GM12875 (cell line): ENCODE results near the gene GFER.

Experiments
- H3K4me3 ChIP-seq: one replicate; pipeline ENCODE4 v1.5.1; 2011; ENCODE audit warnings: low read depth, low read length, control low read depth
- TF ChIP-seq, protein P1 (sequence below): IDR thresholded peaks from 2 replicates; pipeline ENCODE4 v1.5.1; 2011; ENCODE audit warnings: low read depth, mild to moderate bottlenecking, control low read depth, inconsistent platforms, low read length, moderate library complexity, borderline replicate concordance; ENCODE audit not compliant: insufficient read depth

GFER gene

DNA sequence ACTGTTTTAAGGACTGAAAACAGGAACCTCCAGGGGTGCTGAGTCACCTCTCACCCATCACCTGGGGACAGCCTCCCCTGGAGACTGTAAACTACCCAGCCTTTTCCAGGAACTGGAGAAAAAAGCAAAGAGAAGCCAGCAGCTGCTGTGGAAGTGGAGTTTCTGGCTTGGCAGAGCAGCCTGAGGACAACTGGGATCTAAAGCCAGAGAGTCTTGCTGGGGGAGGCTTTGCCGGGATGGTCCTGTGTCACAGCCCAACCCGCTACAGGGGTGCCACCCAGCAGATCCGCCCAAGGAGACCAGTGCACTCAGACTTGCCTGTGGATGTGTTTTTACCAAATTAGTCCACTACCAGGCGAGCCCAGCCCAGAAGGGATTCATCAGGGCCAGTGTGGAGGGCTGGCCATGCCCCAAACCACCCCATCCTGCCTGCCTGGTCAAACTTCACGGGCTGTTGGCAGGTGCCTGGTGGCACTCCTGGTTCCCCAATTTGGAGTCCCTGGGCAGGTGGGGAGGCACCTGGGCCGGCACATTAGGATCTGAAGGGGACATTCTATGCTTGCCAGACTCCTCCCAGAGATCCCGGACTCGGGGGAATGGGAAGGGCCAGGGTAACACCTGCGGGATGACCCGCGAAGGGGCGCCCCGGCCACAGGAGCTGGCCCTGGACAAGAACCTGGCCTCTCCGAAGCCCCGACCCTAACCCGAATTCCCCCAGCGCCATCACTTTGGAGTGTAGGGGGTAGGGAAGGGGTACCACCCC lies 41.8 kb upstream of the GFER start:
- peak overlapping the region; percentile 65 for H3K4me3 ChIP-seq
- TF ChIP-seq, protein P1, sequence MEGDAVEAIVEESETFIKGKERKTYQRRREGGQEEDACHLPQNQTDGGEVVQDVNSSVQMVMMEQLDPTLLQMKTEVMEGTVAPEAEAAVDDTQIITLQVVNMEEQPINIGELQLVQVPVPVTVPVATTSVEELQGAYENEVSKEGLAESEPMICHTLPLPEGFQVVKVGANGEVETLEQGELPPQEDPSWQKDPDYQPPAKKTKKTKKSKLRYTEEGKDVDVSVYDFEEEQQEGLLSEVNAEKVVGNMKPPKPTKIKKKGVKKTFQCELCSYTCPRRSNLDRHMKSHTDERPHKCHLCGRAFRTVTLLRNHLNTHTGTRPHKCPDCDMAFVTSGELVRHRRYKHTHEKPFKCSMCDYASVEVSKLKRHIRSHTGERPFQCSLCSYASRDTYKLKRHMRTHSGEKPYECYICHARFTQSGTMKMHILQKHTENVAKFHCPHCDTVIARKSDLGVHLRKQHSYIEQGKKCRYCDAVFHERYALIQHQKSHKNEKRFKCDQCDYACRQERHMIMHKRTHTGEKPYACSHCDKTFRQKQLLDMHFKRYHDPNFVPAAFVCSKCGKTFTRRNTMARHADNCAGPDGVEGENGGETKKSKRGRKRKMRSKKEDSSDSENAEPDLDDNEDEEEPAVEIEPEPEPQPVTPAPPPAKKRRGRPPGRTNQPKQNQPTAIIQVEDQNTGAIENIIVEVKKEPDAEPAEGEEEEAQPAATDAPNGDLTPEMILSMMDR: no peak

DNA sequence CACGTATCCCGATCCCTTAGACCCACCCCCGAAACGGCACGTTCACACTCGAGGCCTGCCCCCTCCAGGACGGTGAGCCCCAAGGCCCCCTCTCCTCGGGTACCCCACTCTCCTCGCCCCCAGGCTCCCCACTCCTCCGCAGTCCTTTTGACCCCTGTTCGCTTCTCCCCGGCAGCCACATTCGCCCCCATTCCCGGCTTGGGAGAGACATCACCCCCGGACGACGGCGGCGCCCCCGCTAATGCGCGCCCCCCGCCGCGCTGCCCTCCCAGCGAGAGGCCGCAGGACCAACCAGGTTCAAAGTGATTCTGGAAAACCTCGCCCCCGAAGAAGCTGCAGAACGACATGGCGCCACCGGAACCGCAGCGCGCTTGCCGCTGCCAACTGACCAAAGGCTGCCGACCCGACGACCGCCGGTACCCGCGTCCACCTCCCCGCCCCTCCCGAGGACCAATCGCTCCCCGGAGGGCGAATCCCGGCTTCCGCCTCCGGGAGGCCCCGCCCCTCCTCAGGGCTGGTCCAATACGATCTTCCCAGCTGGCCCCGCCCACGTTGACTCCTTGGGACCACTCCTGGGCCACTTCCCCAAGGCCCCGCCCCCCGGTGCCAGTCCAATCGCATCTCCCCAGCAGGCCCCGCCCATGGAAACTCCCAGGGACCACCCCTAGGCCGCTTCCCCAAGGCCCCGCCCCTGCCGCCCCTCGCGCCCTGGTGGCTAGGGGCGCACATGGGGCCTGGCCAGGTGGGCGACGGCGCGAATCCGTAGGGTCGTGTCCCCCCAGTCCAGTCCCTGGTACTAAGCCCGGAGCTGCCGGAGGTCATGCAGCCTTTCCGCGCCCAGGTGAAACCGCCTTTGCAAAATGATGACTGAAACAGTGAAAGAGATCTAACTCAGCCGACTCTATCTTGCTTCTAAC lies 40.9 kb upstream of the GFER start, which contains the start of gene MSRB1:
MSRB1 (minus strand) TSS at position 390 of the 917 bp plus-strand sequence; CDS start at position 347, 43 bp downstream.
- TF ChIP-seq, protein P1: no peak
- H3K4me3 ChIP-seq: peak within 1 kb of the TSS; percentile 65

DNA sequence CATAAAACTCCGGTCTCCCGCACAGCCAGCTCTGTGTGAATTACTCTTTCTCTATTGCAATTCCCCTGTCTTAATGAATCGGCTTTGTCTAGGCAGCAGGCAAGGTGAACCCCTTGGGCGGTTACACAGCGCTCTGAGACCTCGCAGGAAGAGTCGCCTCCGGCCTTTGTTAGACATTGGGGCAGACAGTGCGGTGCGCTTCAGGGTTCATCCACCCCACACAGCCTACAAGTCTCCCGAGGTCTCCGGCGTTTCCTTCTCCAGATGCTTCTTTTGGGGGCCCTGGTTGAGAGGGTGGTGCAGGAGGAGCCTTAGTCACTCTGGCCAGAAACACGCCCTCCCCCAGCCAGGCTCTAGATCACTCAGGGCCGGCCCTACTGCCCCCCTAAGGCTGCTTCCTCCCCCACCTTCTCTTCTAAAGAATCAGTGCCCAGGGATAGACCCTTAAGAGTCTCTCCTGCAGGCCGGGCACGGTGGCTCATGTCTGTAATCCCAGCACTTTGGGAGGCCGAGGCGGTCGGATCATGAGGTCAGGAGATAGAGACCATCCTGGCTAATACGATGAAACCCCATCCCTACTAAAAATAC lies 39.3 kb upstream of the GFER start:
- H3K4me3 ChIP-seq: no peak overlapping the region
- TF ChIP-seq, protein P1: no peak

DNA sequence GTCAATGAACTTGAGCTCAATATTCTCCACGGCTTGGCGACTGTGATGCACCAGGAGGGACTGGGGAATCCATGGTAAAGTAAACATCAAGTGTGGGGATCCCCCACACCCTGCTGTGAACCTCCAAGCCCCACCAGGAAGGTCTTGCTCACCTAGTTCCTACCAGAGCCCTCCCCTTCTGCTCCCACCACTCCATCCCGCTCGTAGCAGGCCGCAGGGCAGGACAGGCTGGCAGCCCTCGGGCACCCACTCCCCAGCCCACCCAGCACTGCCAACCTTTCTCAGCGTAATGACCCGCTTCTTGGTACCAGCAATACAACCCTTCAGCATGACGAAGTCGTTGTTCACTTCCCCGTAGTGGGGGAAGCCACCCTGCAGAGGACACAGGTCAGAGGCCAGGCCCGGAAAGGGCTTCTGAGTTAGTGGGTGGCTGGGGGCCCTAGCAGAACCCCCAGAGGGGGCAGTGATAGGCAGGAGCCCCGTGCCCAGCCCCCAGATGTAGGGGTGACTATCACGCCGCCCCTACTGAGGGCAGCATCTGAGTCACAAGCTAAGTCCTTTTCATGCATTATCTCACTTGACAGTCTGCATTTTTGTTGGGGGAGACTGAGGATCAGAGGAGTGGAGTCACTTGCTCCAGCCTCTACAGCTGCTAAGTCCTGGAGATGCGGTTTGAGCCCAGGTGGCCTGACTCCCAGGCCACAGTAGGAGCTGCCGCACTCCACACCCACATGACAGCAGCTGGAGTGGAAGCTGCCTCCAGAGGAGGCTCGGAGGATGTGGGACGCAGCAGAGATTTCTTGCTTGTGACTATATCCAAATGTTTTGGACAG lies 38.2 kb upstream of the GFER start:
- TF ChIP-seq, protein P1: no peak
- no peak overlapping the region for H3K4me3 ChIP-seq

DNA sequence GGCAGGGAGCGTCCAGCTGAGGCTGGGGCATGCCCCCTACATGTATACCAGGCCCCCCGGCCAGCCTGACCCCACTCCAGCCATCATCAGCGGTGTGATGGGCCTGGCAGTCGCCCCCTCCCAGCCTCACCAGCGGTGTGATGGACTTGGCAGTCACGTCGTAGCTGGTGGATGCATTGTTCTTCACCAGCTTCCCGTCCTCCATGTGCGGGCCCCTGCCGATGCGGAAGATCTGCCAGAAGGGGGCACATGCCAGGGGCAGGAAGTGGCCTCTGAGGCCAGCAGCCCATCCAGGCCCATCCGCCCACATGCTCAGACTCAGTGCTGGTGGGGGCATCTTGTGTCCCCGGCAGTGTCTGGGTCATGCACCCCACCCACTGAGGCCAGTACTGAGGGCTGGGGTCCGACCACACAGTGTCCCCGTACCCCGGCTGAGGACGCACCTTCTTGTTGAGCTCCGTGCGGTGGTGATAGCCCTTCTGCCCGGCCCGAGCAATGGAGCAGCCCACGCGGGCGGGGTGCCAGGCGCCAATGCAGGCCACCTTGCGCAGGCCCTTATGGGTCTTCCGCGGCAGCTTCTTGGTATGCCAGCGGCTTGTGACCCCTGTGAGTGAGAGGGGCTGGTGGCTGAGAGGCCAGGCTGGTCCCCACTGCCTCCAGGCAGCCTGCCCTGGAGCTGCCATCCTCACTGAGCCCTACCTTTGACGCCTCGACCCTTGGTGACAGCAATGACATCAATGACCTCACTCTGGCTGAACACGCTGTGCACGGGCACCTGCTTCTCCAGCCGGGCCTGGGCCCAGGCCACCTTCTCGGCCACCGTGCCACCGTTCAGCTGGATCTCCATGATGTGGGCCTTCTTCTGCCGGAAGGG lies 37.3 kb upstream of the GFER start:
- TF ChIP-seq, protein P1: 0 out of 2 replicates have a peak, but pooled peaks have one; percentile 3
- no peak overlapping the region for H3K4me3 ChIP-seq

DNA sequence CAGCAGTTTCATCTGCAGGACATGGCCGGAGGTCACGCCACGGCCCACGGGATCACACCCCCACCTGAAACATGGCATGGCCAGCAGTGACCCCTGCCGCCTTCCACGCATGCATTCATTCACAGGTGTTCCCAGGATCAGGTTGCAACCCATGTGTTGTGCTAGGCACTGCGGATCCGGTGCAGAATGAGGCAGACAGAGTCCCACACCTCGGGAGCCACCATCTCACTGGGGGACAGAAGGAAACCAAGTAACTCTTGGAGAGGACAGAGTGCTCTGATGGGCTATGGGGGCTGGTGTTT lies 36.7 kb upstream of the GFER start:
- TF ChIP-seq, protein P1: no peak

More for the DNA sequence above, 36.7 kb upstream of the GFER start:
- H3K4me3 ChIP-seq: no peak overlapping the region
